Esophagus squamous epithelium (tissue), 4 donors: ENCODE data around the gene FSTL4.

ENCODE experiments used
- CTCF ChIP-seq, 6 experiments: fragments of 450-650 bp in 4 of 6; fragments of 200-600 bp in 2 of 6; sonication (generic) in 2 of 6; IDR thresholded peaks; one replicate each; pipeline ENCODE4 v1.5.1; 2016 to 2019; ENCODE audit warnings: antibody characterized with exemption in 6 of 6, mild to moderate bottlenecking in 4 of 6, moderate library complexity in 4 of 6
- POLR2A ChIP-seq, 4 donors: fragments of 450-650 bp; IDR thresholded peaks; one replicate each; pipeline ENCODE4 v1.6.1; 2017; ENCODE audit warnings: antibody characterized with exemption in 4 of 4, mild to moderate bottlenecking in 4 of 4, moderate library complexity in 3 of 4

GRCh38 chr5:133544346-133544745, 68.0 kb downstream of the FSTL4 start:
- no peak for TF ChIP-seq POLR2A (IDR thresholded peaks at IDR 0.05)
- no peak for TF ChIP-seq CTCF (IDR thresholded peaks at IDR 0.05)
